Measurements from ENCODE around the gene PHF19.

The PHF19 gene

DNA sequence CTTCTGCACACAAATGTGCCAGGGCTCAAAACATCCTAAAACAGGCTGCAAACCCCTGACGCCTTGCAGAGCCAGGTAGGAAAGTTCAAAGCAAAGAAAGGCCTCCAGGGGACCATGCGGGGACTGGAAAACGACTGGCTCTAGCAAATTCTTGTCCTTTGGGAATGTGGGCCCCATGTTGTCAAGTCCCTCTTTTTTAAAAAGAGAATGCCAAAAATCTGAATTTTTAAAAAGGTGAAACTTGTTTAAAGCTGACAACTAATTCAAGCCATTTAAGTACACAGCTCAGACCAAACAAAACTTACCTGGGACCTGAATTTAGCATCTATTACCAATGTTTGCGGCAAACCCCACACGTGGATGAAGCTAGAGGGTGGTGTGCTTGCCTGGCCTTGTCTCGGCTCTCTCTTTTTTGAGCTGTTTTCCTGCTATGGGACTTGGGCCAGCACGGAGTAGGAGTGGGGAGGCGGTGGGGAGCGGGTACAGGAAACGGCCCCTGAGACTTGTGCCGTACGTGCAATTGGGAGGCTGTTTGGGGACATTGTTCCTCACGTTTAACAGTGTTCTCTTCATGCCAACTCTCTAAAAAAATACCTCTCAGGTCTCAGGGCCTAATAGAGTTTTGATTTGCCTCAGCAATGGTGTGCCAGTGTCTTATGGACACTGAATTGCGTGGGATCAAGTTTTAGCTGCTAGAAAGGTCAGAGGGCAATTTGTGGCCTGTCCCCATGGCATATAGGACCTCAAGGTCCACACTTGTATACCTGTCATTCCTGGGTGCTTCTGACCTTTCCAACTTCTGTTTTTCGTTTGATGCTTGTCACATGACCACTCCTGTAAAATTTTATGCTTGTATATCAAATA is 15.1 kb upstream of the PHF19 start:
- no peak for DNase-seq (ENCODE audit: low read depth, low spot score)

DNA sequence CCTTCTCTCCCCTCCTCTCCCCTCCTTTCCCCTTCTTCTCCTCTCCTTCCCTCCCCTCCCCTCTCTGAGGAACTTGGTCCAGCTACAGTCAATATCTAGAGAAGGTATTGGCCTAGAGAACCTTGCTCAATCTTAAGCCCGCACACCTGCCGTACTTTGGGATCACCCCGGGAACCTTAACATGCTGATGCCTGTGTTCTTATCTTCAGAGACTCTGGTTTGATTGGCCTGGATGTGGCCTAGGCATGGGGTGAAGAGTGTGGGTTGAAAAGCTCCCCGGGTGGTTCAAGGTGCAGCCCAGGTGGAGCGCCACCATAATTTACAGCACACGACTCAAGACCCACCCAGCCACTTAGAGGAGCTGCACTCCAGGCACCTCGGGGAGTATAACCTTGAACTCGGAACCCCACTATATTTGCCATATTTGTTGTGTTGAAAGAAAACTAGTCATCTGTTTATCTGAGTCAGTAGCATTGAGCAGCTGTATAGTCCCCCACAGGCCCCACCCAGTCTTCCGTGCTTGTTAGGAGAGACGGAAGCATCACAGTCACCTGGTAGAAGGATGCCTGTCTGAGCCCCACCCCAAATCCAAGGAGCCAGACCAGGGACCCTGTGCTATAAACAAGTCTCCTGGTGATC is 14.4 kb upstream of the PHF19 start:
- DNase-seq (ENCODE audit: low read depth, low spot score) = no peak

DNA sequence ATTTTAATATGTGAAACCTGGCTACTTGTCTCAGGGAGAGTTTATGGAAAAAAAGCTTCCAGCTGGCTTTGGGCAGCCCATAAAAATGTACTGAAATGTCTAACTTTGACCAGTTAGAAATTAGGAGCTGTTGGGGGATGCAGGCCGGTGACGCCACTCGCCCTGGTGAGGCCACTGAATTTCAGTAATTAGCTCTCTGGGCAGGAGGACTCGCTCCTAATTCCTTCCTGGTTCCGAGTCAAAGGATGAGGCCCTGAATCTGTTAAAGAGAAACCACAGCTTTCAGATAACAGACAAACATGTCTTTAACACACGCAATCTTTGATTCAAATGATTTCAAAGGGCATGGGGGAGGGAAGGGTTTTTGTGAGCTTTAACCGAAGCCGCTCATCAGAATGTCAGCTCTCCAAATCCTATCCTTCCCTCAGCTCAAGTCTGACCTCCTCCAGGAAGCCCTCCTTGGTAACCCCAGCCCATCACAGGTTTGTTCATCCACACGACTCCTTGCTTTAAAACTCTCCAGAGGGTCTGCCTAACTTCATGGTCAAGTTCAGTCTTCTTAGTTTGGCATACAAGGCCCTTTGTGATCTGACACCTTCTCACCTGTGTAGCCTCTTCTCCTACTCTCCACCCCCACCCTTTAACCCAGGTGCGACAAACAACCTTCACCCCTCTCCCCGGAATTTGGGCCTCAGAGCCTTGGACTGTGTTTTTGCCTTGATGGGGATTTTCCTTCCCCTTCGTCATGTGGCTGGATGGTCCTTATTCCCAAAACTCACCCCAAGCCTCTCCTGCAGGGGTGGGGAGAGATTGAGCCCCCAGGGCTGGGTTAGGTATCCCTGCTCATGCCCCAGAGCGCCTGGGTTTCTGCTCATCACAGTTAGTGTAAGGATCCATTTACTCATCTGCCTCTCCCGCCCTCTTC is 13.6 kb upstream of the PHF19 start:
- no peak for DNase-seq (ENCODE audit: low read depth, low spot score)

DNA sequence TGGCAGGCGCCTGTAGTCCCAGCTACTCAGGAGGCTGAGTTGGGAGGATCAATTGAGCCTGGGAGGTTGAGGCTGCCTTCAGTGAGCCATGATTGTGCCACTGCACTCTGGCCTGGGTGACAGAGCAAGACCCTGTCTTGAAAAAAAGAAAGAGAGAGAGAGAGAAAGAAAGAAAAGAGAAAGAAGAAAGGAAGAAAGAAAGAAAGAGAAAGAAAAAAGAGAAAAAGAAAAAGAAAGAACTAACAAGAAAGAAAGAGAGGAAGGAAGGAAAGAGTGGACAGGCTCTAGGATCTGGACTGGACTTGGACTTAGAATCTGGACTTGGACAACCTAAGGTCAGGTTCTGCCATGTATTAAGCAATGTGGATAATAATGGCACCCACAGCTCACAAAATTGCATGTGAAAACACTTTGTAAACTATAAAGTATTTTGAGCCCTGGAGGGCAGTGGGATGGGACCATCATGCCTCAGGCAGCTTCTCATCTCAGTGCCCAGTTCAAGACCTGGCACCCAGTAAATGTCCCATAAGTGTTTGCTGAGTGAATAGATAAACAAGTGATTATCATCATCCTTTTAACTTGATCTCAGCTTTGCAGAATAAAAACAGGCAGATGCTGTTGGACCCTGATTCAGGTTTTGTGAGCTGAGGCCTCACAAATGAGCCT is 12.8 kb upstream of the PHF19 start:
- DNase-seq (ENCODE audit: low read depth, low spot score) = no peak

DNA sequence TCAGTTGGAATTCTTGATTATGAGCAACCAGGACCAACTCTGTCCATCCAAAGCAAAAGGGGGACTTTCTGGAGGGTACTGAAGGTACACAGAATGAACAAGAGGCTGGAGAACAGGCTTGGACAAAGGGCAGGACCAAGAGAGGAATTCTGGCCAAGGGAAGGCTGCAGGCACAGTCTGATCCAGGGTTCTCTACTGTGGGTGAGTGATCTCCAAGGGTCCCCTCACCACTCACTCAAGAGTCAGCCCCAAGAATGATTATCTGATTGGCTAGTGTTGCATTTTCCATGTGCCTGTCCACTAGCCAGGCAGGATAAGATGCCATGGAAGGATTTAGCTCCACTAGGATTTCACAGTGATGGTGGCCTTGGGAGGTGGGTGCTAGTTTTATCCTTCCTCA is 11.6 kb upstream of the PHF19 start:
- no peak for DNase-seq (ENCODE audit: low read depth, low spot score)

DNA sequence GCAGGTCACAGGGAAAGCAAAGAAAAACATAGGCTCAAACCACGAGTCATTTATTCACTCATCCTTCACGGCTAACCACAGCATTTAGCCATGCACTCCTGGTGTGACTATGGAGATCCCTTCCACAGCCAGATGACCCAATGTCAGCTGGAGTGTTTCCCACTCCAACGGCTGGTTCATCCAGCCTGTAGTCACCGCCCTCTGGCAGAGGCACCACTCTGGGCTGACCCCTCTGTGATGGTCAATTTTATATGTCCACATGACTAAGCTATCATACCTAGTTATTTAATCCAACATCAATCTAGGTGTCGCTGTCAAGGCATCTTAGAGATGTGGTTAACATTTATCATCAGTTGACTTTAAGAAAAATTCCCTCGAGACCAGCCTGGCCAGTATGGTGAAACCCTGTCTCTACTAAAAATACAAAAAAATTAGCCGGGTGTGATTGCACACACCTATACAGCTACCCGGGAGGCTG is 9.5 kb upstream of the PHF19 start:
- no peak for DNase-seq (ENCODE audit: low read depth, low spot score)

DNA sequence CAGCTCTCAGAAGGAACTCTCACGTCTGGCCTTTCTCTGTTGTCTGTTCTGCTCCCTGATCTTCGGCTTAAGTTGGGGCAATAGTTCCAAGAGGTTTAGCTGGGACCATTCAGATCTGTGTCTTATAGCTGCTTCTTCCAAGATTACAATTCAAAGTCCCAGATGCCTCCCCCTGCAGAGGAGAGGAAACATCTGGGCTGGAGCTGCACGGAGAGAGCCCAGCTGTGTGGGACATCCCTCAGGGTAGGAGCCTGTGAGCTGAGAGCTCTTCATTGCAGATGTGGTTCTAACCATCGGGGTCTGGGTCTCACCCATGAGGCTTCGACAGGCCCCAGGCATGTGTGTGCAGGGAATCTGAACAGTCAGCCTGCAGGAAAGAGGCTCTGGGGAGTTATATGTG is 9.0 kb upstream of the PHF19 start:
- no peak for DNase-seq (ENCODE audit: low read depth, low spot score)

DNA sequence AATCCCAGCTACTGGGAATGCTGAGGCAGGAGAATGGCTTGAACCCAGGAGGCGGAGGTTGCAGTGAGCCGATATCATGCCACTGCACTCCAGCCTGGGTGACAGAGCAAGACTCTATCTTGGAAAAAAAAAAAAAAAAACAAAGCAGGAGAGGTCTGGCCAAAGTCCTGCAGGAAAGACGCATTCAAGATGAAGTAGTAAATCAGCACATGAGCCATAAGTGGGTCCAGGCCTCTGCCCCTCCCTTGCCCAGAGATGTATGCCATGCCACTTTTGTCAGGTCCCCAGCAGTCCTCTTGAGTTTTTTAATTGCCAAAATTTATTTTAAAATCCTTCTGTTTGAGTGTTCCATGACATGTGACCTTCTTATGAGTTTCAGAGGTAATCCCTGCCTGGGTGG is 8.5 kb upstream of the PHF19 start:
- DNase-seq (ENCODE audit: low read depth, low spot score) = no peak

DNA sequence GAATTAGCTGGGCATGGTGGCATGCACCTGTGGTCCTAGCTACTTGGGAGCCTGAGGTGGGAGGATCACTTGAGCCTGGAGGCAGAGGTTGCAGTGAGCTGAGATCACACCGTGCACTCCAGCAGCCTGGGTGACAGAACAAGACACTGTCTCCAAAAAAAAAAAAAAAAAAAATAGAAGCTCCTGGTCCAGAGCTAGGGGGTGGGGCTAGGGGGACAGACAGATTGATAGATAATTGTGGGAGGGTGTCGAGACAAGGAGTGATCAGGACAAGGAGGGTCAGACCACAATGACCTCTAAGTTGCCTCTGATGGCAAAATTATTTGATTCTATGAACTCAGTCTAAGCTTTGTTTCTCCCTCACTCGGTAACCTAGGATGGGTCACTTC is 6.6 kb upstream of the PHF19 start:
- no peak for DNase-seq (ENCODE audit: low read depth, low spot score)

DNA sequence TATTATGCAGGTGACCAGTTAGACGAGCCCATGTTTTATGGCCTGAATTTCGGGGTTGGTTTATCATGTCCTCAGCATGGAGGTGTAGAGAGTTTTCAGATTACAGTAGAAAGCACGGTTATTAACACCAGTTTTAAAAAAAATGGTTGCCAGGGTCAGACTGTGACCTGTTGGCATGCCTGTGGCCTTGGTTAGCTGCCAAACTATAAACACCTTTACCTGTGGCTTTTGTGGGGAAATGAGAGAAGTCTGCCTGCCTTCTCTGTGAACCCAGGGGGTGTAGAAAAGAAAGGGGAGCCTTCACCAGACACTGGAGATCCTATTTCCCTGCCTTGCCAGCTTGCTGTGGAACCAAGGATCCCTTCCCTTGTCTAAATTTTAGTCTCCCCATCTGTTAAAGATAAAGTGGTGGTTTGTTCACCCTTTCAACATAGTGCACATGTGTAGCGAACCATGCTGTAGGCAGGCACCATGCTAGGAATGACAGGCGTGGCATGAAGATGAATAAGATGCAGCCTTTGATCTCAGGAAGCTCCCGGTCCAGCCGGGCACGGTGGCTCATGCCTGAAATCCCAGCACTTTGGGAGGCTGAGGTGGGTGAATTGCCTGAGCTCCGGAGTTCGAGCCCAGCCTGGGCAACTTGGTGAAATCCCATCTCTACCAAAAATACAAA is 6.1 kb upstream of the PHF19 start:
- DNase-seq (ENCODE audit: low read depth, low spot score) = no peak

DNA sequence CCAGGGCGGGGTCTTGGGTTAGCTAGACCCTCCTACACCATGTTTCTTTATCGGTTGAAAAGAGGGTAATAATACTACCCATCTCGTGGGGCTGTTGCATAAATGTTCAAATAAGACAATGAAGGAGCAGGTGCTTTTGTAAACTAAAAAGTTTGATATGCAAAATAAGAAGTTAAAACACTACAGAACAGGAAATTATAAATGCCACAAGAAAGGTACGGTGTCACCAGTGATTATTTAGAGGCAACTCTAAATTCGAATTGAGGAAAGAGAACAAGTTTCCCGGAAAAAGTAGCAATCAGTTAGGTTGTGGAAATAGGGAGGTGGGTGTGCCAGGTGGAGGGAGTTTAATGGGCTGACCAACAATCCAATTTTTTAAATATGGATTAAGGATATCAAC is 2.5 kb upstream of the PHF19 start:
- DNase-seq (ENCODE audit: low read depth, low spot score) = no peak

DNA sequence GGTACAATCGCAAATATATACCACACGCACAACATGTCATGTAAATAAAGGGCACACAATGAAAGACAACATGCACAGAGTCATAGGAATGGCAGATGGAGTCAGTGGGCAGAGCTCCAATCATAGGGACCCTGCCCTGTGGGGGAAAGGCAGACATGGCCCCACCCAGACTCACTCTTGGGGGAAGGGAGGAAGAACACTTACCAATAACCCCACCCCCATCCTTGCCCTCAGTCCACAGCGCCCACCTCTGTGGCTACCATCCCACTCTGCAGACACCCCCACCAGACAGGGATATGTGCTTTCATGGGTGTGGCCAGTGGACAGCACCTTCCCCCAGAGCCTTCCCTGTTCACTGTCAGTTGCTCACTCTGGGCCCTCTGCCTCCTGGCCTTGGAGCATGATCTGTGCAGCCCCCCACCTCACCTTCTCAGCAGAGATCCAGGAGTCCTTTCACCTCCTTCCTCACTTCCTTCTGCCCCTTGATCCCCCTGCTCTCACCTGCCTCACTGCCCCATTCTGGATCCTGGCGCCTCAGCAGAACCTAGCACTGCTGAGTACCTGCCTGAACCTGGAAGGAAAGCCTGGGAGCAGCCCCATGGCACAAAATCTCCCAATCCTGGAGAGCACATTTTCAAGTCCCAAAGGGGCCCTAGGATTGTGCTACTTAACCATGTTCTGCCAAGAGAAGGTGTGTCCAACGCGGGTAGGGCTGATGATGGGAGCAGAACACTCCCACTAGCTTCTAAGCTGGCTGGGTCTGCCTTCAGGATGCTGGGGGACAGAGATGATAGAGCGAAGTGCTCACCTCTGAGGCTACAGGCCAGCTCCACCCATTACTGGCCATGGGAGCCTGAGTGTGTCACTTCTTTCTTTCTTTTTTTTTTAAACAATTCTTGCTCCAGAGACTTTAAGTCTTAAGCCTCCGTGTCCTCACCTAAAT is 1.5 kb upstream of the PHF19 start:
- DNase-seq (ENCODE audit: low read depth, low spot score) = no peak

DNA sequence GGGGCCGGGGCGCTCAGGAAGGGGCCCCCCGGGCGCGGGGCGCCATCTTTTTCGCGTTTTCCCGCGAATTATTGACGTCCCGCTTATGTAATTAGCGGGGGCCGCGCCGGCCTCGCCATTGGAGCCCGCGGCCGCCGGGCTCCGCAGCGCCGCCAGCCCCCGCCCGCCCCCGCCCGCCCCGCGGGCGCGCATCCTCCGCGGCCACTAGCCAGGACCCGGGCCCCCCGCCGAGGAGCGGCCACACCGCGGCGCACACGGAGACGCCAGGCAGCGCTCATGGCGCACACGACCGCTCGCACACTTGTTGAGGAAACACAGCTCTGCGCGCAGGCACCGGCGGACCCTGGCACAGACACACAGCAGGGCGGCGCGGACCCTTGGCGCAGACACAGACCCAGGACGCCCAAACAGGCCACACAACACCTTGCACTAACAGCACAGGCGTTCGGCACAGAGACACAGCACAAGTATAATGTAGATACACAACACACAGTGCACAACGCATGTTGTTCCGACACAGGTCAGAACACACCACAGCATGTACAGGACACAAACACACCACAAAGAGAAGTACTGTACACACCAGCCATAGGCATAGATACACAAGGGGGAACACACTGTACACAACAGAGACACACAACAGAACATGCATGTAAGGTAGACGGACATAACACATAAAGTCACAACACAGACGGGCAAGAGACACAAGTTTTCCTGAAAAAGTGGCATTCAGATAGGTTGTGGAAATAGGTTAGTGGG is 467 bp upstream of the PHF19 start:
- DNase-seq (ENCODE audit: low read depth, low spot score) = no peak

DNA sequence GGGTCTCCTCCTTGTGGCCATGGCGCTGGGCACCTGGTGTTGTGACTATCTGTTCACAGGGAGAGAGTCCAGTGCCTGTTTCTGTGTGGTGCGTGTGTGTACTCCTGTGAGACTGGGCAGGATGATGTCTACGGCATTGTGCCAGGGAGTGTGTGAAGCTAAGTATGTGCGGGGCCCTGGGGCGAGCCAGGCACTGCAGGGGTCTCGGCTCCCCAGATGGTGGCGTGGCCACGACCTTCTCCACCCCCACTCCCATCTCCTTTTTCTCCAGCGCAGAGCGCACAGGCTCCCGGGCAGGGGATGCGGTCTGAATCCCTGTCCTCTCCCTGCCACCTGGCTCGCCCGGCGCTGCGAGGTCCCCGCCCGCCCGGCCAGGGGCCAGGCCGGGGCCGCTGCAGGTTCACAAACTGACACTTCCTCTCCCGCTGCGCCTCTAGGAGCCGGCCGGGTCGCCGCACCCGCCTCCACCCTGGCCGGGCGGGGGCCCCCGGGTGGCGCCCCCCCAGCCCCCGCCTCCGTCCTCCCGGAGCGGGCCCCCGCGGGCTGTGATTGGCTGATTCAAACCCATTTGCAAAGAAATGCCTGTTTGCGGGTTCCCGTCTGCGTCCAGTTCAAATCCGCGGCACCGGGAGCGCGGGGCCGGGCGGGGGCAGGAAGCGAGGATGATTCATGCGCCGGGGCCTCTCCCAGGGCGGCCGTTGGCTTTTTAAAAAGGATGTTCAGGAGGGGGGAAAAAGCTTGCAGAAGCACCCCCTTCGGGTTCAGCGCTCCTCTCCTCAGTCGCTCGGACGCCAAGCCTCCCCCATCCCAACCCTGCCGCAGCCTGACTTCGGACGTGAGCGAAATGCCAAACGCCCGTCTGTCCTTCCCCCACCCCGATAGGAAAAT is 790 bp downstream of the PHF19 start:
- DNase-seq (ENCODE audit: low read depth, low spot score) = peak; percentile 56

DNA sequence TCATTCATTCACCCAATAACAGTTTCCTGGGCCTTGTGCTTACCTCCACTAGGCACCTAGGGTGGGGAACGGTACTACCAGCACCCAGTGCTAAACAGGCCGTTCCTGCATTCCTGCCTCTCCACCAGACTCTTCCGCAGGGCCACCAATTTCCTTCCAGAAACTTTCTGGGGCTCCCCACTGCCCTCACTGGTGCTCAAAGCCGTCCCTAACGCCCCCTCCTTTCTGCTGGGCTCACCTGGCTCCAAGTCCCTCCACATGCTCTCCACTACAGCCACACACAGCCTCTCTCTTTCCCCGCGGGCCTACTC is 1.4 kb downstream of the PHF19 start:
- DNase-seq (ENCODE audit: low read depth, low spot score) = no peak

DNA sequence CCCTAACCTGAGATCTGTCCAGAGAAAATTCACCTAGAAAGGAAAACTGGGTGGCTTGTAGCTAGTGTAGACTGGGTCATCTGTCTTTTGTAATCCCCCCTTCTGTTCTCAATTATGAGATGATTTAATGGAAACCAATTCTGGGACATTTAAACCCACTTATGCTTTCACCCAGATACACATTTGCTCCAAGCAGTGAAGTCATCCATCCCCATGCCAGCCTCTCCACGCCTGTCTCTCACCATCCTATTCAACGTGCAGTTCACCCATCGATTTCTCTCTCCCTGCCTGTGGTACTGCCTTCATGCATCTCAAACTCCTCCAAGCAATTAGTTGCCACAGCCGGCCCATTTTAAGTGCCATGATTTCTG is 1.8 kb downstream of the PHF19 start:
- DNase-seq (ENCODE audit: low read depth, low spot score) = no peak

DNA sequence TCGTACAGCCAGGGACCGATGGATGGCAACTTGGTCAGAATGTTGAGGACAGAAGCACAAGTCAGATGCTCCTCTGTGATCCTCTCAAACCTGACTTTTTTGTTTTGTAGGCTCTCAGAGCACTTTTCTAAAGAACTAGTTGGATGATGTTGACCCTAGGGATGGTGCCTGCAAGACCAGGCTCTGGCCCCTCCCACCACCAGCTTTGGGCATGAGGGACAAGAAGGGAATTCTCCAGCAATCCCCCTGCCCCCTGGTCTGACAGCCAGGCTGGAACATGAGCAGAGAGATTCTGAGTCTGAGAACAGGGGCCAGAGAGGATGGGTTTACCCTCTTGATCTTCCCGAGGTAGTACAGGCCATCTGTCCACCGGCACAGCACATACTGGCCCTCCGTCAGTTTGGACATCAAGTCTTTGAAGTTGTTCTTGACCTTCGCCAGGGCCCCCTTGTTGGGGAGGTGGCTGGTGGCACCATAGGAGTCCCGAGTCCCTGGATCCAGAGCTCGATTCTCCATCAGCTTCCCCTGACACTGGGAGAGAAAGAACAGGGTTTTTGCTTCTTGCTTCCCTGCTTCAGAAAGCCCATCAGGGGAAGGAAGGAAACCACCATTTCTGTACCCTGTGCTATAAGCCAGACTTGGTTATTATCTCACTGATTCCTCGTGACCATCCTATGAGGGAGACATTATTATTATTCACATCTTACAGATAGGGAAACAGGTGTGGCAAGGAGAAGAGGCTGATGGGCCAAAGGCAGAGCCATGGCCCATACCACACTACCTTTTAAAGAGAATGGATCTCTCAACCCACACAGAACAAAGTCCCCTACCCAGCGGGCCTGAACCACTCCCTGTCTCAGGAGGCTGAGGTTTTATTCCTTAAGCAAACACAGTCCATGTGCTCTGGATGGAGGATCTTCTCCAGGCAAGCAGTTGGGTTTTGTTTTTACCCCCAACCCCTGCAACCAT is 2.5 kb downstream of the PHF19 start:
- no peak for DNase-seq (ENCODE audit: low read depth, low spot score)

All from activated CD4-positive, CD25-positive, alpha-beta regulatory T cell treated with anti-CD3 and anti-CD28 coated beads, Interleukin-2, amount 50 U/mL, for 16 hours (primary cell).